ENCODE data around the gene KLF16. TPM values are rescaled to one million over a fixed set of nuclear protein-coding genes. Genes with fewer than 3 reads are reported as not detected.

The KLF16 gene
- total RNA-seq, 1 experiment from 2014 or later: 45.5 TPM

DNA sequence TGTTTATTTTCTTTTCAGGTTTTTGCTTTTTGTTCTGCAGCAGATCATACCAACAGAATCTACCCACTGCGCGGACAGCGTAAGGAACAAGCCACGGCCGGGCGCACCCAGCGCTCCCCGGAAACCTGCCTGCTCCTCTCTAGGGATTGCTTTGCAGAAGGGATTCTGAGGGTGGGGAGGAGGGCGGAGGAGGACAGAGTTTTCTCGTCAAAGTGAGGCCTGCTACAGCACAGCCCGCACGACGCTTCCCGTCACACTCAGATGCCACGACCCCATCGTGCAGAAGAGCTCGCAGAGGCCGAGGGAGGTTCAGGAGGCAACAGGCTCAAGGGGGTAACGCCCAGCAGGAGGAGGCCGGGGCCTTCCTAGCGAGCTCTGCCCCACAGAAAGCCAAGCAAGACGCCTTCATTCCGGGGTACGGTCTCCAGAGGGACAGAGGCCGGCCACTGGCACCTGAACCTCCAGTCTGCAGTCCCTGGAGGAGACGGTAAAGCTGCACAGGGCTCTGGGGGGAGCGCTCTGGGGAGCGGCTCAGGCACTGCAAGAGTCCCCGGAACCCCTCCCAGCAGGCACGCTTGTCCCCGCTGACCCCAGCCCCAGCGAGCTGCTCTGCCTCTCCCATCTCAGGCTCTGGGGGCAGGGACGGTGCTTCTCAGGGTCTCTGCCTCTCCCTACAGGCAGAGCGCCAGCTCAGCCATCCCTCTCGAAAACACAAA lies 22.0 kb downstream of the KLF16 start:
- Mint-ChIP-seq H3K27ac (ENCODE audit: low read depth, unreplicated experiment) (no peak overlapping the region), H3K27me3 (ENCODE audit: insufficient read depth, unreplicated experiment) (no peaks in the 10 kb centered on the region), H3K36me3 (ENCODE audit: insufficient read depth, unreplicated experiment) (peaks cover 29% of the 10 kb centered on the region), H3K4me1 (ENCODE audit: insufficient read depth, unreplicated experiment) (peaks cover 14% of the 10 kb centered on the region), H3K9me3 (ENCODE audit: unreplicated experiment) (no peaks in the 10 kb centered on the region), H3K4me3 (ENCODE audit: unreplicated experiment) (no peak overlapping the region)
- CTCF ChIA-PET: interaction anchor here (0.5 to 7.3 kb wide), 5 partner anchors 12 to 287 kb away, joined by 3 to 57 read pairs (median 4); no protein-coding TSS in a partner anchor
- DNase-seq (ENCODE audit: unreplicated experiment): no peak
- intact Hi-C loops (cut with micrococcal nuclease): no loop called here
- POLR2A ChIA-PET: no interaction called here
- TF ChIP-seq, protein P1, sequence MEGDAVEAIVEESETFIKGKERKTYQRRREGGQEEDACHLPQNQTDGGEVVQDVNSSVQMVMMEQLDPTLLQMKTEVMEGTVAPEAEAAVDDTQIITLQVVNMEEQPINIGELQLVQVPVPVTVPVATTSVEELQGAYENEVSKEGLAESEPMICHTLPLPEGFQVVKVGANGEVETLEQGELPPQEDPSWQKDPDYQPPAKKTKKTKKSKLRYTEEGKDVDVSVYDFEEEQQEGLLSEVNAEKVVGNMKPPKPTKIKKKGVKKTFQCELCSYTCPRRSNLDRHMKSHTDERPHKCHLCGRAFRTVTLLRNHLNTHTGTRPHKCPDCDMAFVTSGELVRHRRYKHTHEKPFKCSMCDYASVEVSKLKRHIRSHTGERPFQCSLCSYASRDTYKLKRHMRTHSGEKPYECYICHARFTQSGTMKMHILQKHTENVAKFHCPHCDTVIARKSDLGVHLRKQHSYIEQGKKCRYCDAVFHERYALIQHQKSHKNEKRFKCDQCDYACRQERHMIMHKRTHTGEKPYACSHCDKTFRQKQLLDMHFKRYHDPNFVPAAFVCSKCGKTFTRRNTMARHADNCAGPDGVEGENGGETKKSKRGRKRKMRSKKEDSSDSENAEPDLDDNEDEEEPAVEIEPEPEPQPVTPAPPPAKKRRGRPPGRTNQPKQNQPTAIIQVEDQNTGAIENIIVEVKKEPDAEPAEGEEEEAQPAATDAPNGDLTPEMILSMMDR (IDR thresholded peaks at IDR 0.05; ENCODE audit: unreplicated experiment): no peak
- no TSS peak for BruUV-seq (replicated peaks)

DNA sequence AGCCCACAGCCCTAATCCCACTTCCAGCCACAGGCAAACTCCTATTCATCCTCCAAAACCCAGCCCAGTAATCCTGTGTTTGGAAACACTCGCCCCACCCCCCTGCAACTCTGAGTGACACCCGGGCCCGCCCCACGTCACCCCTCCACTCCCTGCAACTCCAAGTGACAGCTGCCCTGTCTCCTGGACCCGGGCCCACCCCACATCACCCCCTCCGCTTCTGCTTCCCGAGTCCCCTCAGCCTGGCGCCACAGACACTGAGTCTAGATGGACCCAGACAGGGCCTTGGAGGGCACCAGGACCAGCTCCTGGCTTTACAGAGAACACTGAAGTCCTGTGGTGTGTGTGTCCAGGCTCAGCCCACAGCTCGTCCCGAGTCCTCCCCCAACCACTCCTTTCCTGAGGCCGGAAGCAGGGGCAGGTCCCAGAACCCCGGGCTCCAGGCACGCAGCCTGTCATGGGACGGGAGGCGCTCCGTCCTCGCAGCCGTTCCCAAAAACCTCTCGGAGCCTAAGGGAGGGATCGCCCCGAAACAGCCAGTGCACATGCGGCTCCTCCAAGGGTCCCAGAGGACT lies 22.8 kb downstream of the KLF16 start:
- TF ChIP-seq, protein P1 (IDR thresholded peaks at IDR 0.05; ENCODE audit: unreplicated experiment): no peak
- Mint-ChIP-seq H3K4me3 (ENCODE audit: unreplicated experiment) (no peak overlapping the region), H3K27ac (ENCODE audit: low read depth, unreplicated experiment) (no peak overlapping the region), H3K36me3 (ENCODE audit: insufficient read depth, unreplicated experiment) (peaks cover 25% of the 10 kb centered on the region), H3K27me3 (ENCODE audit: insufficient read depth, unreplicated experiment) (no peaks in the 10 kb centered on the region), H3K4me1 (ENCODE audit: insufficient read depth, unreplicated experiment) (peaks cover 8% of the 10 kb centered on the region), H3K9me3 (ENCODE audit: unreplicated experiment) (no peaks in the 10 kb centered on the region)
- CTCF ChIA-PET: interaction anchor here (1.5 to 7.3 kb wide), 2 partner anchors 13 to 15 kb away, joined by 4 to 57 read pairs; no protein-coding TSS in a partner anchor
- no peak for DNase-seq (ENCODE audit: unreplicated experiment)
- POLR2A ChIA-PET: no interaction called here
- no TSS peak for BruUV-seq (replicated peaks)
- intact Hi-C loops (cut with micrococcal nuclease): no loop called here

DNA sequence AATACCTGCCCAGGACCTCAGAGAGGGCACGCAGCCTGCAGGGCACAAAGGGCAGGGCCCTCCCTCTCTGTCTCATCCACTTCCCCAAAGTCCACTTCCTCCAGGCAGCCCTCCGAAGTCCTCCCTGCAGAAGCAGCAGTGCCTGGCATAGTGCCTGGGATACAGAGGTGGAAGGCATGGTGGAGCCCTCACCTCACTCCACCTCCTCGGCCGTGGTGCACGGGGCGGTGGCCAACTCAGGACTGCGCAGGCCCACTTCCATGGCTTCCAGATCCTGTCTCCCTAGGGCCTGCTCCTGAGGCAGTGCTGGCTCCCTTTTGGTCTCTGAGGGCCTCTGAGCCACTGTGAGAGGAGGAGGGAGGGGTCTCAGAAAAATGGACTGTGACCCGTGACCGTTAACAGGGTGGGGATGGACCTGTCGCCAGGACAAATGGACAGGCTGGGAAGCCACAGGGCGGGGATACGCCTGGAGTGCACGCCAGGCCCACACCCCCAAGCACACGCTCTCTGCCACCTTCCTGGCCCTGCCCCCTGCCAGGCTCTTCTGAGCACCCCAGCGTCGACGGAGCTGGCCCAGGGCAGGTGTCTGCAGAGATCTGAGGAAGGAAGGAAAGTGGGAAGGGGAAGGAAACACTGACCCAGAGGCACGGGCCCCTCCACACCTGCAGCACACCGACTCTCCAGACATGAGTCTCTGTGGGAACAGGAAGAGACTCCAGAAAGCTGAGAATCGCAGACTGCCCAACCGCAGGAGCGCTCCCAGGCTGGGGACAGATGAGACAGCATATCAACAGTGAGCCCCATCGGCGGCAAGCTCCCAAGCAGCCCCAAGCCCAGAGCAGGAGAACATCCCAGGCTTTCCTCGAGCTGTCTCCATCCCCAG lies 23.5 kb downstream of the KLF16 start:
- intact Hi-C loops (cut with micrococcal nuclease): no loop called here

More for the DNA sequence above, 23.5 kb downstream of the KLF16 start:
- no peaks in the 10 kb centered on the region for H3K27me3 Mint-ChIP-seq (ENCODE audit: insufficient read depth, unreplicated experiment)
- H3K36me3 Mint-ChIP-seq (ENCODE audit: insufficient read depth, unreplicated experiment): peaks cover 25% of the 10 kb centered on the region
- BruUV-seq (replicated peaks): no TSS peak
- DNase-seq (ENCODE audit: unreplicated experiment): no peak
- H3K9me3 Mint-ChIP-seq (ENCODE audit: unreplicated experiment): no peaks in the 10 kb centered on the region
- peaks cover 6% of the 10 kb centered on the region for H3K4me1 Mint-ChIP-seq (ENCODE audit: insufficient read depth, unreplicated experiment)
- ChIA-PET CTCF (interaction anchor here (1.5 to 7.3 kb wide), 3 partner anchors 12 to 14 kb away, joined by 4 to 57 read pairs (median 12); no protein-coding TSS in a partner anchor), POLR2A (no interaction called here)
- H3K27ac Mint-ChIP-seq (ENCODE audit: low read depth, unreplicated experiment): no peak overlapping the region
- TF ChIP-seq, protein P1 (IDR thresholded peaks at IDR 0.05; ENCODE audit: unreplicated experiment): no peak
- H3K4me3 Mint-ChIP-seq (ENCODE audit: unreplicated experiment): no peak overlapping the region
